GM12801 (cell line): ENCODE results near the gene RASL12.

Experiments used
- TF ChIP-seq, protein P1 (sequence below): IDR thresholded peaks from one replicate; pipeline ENCODE4 v1.5.1; 2011; ENCODE audit warnings: control low read depth; ENCODE audit not compliant: insufficient read length; ENCODE audit errors: extremely low read depth

Gene RASL12

GRCh38 chr15:65087873-65088642 lies 20.3 kb upstream of the RASL12 start:
- TF ChIP-seq, protein P1, sequence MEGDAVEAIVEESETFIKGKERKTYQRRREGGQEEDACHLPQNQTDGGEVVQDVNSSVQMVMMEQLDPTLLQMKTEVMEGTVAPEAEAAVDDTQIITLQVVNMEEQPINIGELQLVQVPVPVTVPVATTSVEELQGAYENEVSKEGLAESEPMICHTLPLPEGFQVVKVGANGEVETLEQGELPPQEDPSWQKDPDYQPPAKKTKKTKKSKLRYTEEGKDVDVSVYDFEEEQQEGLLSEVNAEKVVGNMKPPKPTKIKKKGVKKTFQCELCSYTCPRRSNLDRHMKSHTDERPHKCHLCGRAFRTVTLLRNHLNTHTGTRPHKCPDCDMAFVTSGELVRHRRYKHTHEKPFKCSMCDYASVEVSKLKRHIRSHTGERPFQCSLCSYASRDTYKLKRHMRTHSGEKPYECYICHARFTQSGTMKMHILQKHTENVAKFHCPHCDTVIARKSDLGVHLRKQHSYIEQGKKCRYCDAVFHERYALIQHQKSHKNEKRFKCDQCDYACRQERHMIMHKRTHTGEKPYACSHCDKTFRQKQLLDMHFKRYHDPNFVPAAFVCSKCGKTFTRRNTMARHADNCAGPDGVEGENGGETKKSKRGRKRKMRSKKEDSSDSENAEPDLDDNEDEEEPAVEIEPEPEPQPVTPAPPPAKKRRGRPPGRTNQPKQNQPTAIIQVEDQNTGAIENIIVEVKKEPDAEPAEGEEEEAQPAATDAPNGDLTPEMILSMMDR, result no peak

GRCh38 chr15:65087411-65087810 lies 19.6 kb upstream of the RASL12 start:
- TF ChIP-seq, protein P1, result no peak

DNA sequence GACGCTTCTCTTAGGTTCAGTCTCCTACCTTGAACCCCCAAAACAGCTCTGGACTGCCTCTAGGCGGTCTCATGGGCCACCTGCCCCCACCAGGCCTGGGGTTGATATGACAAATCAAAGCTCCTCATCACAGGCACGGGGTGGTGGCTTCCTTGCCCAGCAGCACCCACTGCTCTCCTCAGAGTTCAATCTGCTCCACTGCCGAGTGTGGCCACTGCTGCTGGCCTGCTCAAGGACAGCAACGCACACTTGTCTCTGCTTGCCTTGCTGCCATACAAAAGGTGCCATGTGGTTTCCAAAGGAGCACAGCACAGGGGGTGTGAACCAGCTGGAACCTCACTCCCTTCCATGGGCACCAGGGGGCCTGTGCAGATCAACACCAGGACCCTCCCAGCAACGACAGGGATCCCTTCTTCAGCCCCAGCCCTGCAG lies 18.9 kb upstream of the RASL12 start:
- TF ChIP-seq, protein P1, result no peak

GRCh38 chr15:65085990-65086679 lies 18.3 kb upstream of the RASL12 start:
- TF ChIP-seq, protein P1, result no peak

DNA sequence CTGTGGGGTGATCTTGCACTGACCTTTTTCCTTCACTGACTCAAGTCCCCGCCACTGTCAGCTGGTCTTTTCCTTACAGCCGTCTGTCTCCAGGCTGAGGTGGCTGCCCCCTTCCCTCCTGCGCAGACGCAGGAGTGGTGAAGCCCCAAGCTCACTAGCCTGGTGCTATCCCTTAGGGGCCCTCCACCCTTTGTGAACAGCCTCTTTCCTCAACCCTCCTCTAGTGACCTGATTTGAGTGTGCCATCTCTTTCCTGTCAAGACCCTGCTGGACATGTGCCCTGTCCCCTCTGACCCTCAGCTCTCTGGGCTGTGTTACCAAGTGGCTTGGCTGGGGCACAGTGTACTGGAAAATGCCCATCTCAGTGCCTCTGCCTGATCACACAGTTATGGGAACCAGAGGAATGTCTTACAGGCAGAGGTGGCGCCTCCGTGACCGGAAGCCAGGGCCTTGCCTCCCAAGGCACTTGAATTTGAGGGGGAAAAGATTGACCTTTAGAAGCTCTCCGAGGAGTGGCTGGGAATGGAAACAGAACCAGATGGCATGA lies 17.5 kb upstream of the RASL12 start:
- TF ChIP-seq, protein P1, result no peak

DNA sequence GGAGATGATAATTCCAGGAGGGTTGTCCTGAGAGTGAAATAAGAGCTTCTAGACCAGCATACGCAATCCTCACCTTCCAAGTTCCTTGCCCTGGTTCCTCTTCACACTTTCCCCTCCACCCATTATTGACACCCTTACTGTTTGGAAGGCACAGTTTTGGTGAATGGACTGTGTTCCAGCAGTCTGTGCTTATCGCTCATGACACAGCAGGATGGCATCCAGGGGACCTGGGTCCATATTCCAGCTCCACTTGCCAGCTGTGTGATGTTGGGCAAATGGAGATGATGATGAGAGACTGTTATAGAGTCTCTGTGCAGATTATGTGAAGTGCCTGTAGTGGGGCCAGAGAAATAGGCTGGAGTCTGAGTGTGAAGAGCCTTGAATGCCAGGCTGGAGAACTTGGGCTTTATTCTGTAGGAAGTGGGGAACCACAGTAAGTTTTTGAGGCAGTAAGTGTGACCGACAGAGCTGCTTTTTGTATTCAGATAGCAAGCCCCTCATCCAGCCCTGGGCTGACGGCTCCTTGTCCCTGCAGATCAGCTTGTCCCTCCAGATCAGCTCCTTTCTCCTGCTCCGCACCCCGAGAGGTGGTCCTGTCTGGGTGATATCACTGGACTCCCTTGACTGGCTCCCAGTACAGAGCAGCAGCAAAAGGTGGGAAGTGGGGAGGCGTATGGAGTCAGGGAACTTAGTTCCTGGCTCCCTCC lies 16.9 kb upstream of the RASL12 start:
- TF ChIP-seq, protein P1, result no peak

DNA sequence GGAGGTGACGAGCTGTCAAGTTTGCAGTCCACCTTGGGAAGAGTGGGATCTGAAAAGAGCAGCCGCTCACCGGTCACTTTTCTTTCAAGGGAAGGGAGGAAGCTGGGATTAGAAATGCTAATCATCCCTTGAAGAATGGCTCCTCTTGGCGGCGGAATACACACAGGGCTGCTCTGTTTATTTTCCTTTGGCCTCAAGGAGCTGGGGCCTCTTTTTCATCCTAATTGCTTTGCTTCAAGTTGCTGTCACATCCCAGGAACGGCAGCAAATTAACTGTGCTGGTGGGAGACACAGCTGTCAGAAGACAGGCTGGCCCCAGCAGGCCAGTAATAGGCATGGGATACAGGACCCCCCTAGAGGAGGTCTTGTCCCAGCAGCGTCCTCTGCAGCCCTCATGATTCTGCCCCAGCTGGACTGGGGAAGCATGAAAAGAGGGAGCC lies 15.5 kb upstream of the RASL12 start:
- TF ChIP-seq, protein P1, result no peak
